GM23338 (cell line): ENCODE measurements around the gene TMEM252. TPM values are rescaled to one million over a fixed set of nuclear protein-coding genes. Genes with fewer than 3 reads are reported as not detected.

Experiments used
- ATAC-seq: fragments of 200-7000 bp; cut with Tn5 transposase; 3 replicates; pipeline ENCODE4 v1.9.1; 2020
- DNase-seq: peaks from one replicate; pipeline ENCODE4 v3.0.0-alpha.2; 2015; ENCODE audit warnings: low spot score
- H2AFZ ChIP-seq: fragments of 200-600 bp; sonication (generic); 2 replicates; pipeline ENCODE4 v1.8.0; 2016; ENCODE audit warnings: antibody characterized with exemption, mild to moderate bottlenecking, moderate library complexity
- H3F3A ChIP-seq: fragments of 200-600 bp; sonication (generic); replicated peaks from 2 replicates; pipeline ENCODE4 v1.8.0; 2017; ENCODE audit warnings: antibody characterized with exemption, mixed run types, low read depth
- H3K27ac ChIP-seq: fragments of 200-600 bp; sonication (generic); 2 replicates; pipeline ENCODE4 v1.6.1; 2016; ENCODE audit warnings: low read depth
- H3K27me3 ChIP-seq: fragments of 200-600 bp; sonication (generic); 2 replicates; pipeline ENCODE4 v1.8.0; 2016; ENCODE audit warnings: mild to moderate bottlenecking, mixed run types, moderate library complexity; ENCODE audit not compliant: insufficient read depth
- H3K36me3 ChIP-seq: fragments of 200-600 bp; sonication (generic); 2 replicates; pipeline ENCODE4 v1.8.0; 2016; ENCODE audit warnings: mild to moderate bottlenecking; ENCODE audit not compliant: insufficient read depth
- H3K4me1 ChIP-seq: fragments of 200-600 bp; sonication (generic); 2 replicates; pipeline ENCODE4 v1.8.0; 2016; ENCODE audit warnings: mild to moderate bottlenecking, moderate library complexity; ENCODE audit not compliant: insufficient read depth
- H3K4me2 ChIP-seq: fragments of 200-600 bp; sonication (generic); 2 replicates; pipeline ENCODE4 v1.7.1; 2017; ENCODE audit warnings: mixed run types
- H3K4me3 ChIP-seq: fragments of 200-600 bp; sonication (generic); 2 replicates; pipeline ENCODE4 v1.6.1; 2016; ENCODE audit warnings: mixed run types
- H3K79me2 ChIP-seq: fragments of 200-600 bp; sonication (generic); replicated peaks from 2 replicates; pipeline ENCODE4 v1.8.0; 2017; ENCODE audit warnings: mild to moderate bottlenecking; ENCODE audit not compliant: insufficient read depth
- H3K9me2 ChIP-seq: fragments of 200-600 bp; sonication (generic); 2 replicates; pipeline ENCODE4 v1.8.0; 2017; ENCODE audit not compliant: insufficient read depth
- H4K20me1 ChIP-seq: fragments of 200-600 bp; sonication (generic); replicated peaks from 2 replicates; pipeline ENCODE4 v1.8.0; 2017; ENCODE audit warnings: mild to moderate bottlenecking; ENCODE audit not compliant: insufficient read depth
- H3K27ac Mint-ChIP-seq: 2 replicates; pipeline ENCODE4 v1.8.0; 2020; ENCODE audit warnings: inconsistent platforms, mild to moderate bottlenecking, moderate library complexity, mixed read lengths
- H3K27me3 Mint-ChIP-seq: 3 replicates; pipeline ENCODE4 v1.8.0; 2022; ENCODE audit warnings: low read depth, mild to moderate bottlenecking, moderate library complexity, mixed read lengths, inconsistent platforms; ENCODE audit not compliant: insufficient read depth, poor library complexity
- H3K36me3 Mint-ChIP-seq: 3 replicates; pipeline ENCODE4 v1.8.0; 2021; ENCODE audit warnings: low read depth, mild to moderate bottlenecking, inconsistent platforms, moderate library complexity, mixed read lengths
- H3K4me1 Mint-ChIP-seq: 3 replicates; pipeline ENCODE4 v1.8.0; 2020; ENCODE audit warnings: mild to moderate bottlenecking, inconsistent platforms, mixed read lengths
- H3K4me3 Mint-ChIP-seq: 3 replicates; pipeline ENCODE4 v1.8.0; 2021; ENCODE audit warnings: moderate library complexity, mild to moderate bottlenecking, inconsistent platforms, mixed read lengths
- H3K9me3 Mint-ChIP-seq: 3 replicates; pipeline ENCODE4 v1.8.0; 2020; ENCODE audit warnings: moderate library complexity, mild to moderate bottlenecking, inconsistent platforms, mixed read lengths
- CREB1 ChIP-seq: fragments of 250-450 bp; sonication (Bioruptor Pico); IDR thresholded peaks from 2 replicates; pipeline ENCODE4 v1.5.0; 2020; ENCODE audit warnings: low read depth, mild to moderate bottlenecking, moderate library complexity
- CTCF ChIP-seq, 2 experiments: fragments of 200-600 bp in 1 of 2; sonication (generic) in 1 of 2; conservative IDR thresholded peaks; 2 replicates each; pipeline versions ENCODE4 v1.5.1 to v1.6.1; 2016 to 2017; ENCODE audit warnings: antibody characterized with exemption in 2 of 2, low read depth in 2 of 2, mild to moderate bottlenecking in 2 of 2, moderate library complexity in 1 of 2
- ETS1 ChIP-seq: IDR thresholded peaks from 2 replicates; pipeline ENCODE4 v1.6.1; 2016; ENCODE audit warnings: antibody characterized with exemption
- EZH2 ChIP-seq: fragments of 200-600 bp; sonication (generic); IDR thresholded peaks from one replicate; pipeline ENCODE4 v1.8.0; 2017; ENCODE audit warnings: antibody characterized with exemption, mild to moderate bottlenecking, low read depth; ENCODE audit not compliant: unreplicated experiment
- EZH2phosphoT487 ChIP-seq: fragments of 200-600 bp; sonication (generic); IDR thresholded peaks from one replicate; pipeline ENCODE4 v1.8.1; 2018; ENCODE audit warnings: antibody characterized with exemption; ENCODE audit not compliant: unreplicated experiment
- JUNB ChIP-seq: IDR thresholded peaks from one replicate; pipeline ENCODE4 v1.6.1; 2016; ENCODE audit warnings: antibody characterized with exemption; ENCODE audit not compliant: unreplicated experiment
- ZNF114 ChIP-seq: fragments of 250-450 bp; sonication (Bioruptor Pico); IDR thresholded peaks from 2 replicates; pipeline ENCODE4 v1.5.0; 2020; ENCODE audit warnings: mild to moderate bottlenecking, moderate library complexity
- polyA plus RNA-seq: library from polyadenylated mRNA; unstranded; fragments of >200 nt; fragmentation: Nextera tagmentation; extraction: Ambion mirVana; gene quantifications from 2 replicates; pipeline ENCODE4 v1.2.1, GENCODE V29; 2016
- total RNA-seq: library from RNA; depleted of rRNA; stranded (reverse); fragments of >200 nt; shearing (Covaris generic); gene quantifications from 2 replicates; pipeline ENCODE4 v1.2.3, GENCODE V29; 2014

The TMEM252 gene
- total and polyA plus RNA-seq, 2 experiments from 2014 or later = not detected

- Histone ChIP-seq H3K79me2 (no peaks in the 10 kb centered on the region), H3F3A (no peaks in the 10 kb centered on the region), H3K4me3 (no peak overlapping the region), H3K4me1 (no peaks in the 10 kb centered on the region; the same call in 1 of the 2 replicates), H3K36me3 (no peaks in the 10 kb centered on the region), H2AFZ (no peak overlapping the region), H3K4me2 (no peak overlapping the region), H3K9me2 (no peaks in the 10 kb centered on the region), H4K20me1 (peaks cover 13% of the 10 kb centered on the region), H3K27me3 (peaks cover 100% of the 10 kb centered on the region), H3K27ac (no peak overlapping the region)
- no peak overlapping the region for H3K27ac Mint-ChIP-seq
- DNase-seq = peak; percentile 32
- peaks cover 80% of the 10 kb centered on the region for H3K27me3 Mint-ChIP-seq
- no peaks in the 10 kb centered on the region for H3K36me3 Mint-ChIP-seq
- no peaks in the 10 kb centered on the region for H3K9me3 Mint-ChIP-seq
- TF ChIP-seq ETS1 (no peak), JUNB (no peak), CREB1 (CRISPR knock-in tag) (no peak), ZNF114 (CRISPR knock-in tag) (no peak), CTCF (conservative IDR thresholded peaks at IDR 0.05; ENCODE audit: low read depth in 2 of 2) (peak; percentile 46 to 74)
- no peak overlapping the region for H3K4me3 Mint-ChIP-seq
- peaks cover 7% of the 10 kb centered on the region for H3K4me1 Mint-ChIP-seq
- no peak for ATAC-seq
Observed at GRCh38 chr9:68507130-68507805, 33.4 kb downstream of the TMEM252 start.

- H3K27me3 Mint-ChIP-seq = peaks cover 73% of the 10 kb centered on the region
- no peak for DNase-seq
Observed at GRCh38 chr9:68506551-68506950, 34.1 kb downstream of the TMEM252 start.

More at GRCh38 chr9:68506551-68506950, 34.1 kb downstream of the TMEM252 start:
- no peak for ATAC-seq
- TF ChIP-seq EZH2 (no peak), CREB1 (CRISPR knock-in tag) (no peak), ZNF114 (CRISPR knock-in tag) (no peak), EZH2phosphoT487 (no peak), ETS1 (no peak)
- Mint-ChIP-seq H3K36me3 (no peaks in the 10 kb centered on the region), H3K27ac (no peak overlapping the region), H3K4me3 (no peak overlapping the region), H3K4me1 (peaks cover 7% of the 10 kb centered on the region), H3K9me3 (no peaks in the 10 kb centered on the region)
- no peak overlapping the region for H2AFZ ChIP-seq
- H3K9me2 ChIP-seq = no peaks in the 10 kb centered on the region
- peaks cover 100% of the 10 kb centered on the region for H3K27me3 ChIP-seq
- H3K4me1 ChIP-seq = no peaks in the 10 kb centered on the region; the same call in 1 of the 2 replicates
- no peaks in the 10 kb centered on the region for H3K79me2 ChIP-seq
- peaks cover 13% of the 10 kb centered on the region for H4K20me1 ChIP-seq
- no peak overlapping the region for H3K27ac ChIP-seq
- no peaks in the 10 kb centered on the region for H3K36me3 ChIP-seq
- no peaks in the 10 kb centered on the region for H3F3A ChIP-seq
- H3K4me3 ChIP-seq = no peak overlapping the region
- no peak overlapping the region for H3K4me2 ChIP-seq
